HG03045 (cell line): ENCODE measurements around the gene FGF14.
A peak's percentile ranks its signal among the peaks of the same experiment; 100 is the strongest.

ENCODE experiments used
- ATAC-seq: cut with Tn5 transposase; IDR thresholded peaks from one replicate; pipeline ENCODE4 v1.9.1; 2021; ENCODE audit warnings: mild to moderate bottlenecking, moderate library complexity; ENCODE audit not compliant: unreplicated experiment

Gene FGF14

GRCh38 chr13:102369302-102369701 lies 32.5 kb downstream of the FGF14 start:
- no peak for ATAC-seq

GRCh38 chr13:102367836-102368235 lies 34.0 kb downstream of the FGF14 start:
- no peak for ATAC-seq

- ATAC-seq = no peak
These were observed 40.7 kb downstream of the FGF14 start for GRCh38 chr13:102361113-102361512.

GRCh38 chr13:102359264-102359663 lies 42.6 kb downstream of the FGF14 start:
- ATAC-seq = no peak

GRCh38 chr13:102355251-102355650 lies 46.6 kb downstream of the FGF14 start:
- ATAC-seq = no peak

GRCh38 chr13:102354011-102354410 lies 47.8 kb downstream of the FGF14 start:
- ATAC-seq = no peak

GRCh38 chr13:102351521-102351920 lies 50.3 kb downstream of the FGF14 start:
- ATAC-seq = no peak

- ATAC-seq = no peak
These were observed 54.4 kb downstream of the FGF14 start for GRCh38 chr13:102347490-102347889.

GRCh38 chr13:102346769-102347168 lies 55.1 kb downstream of the FGF14 start:
- no peak for ATAC-seq

GRCh38 chr13:102344410-102344809 lies 57.4 kb downstream of the FGF14 start:
- no peak for ATAC-seq

- no peak for ATAC-seq
These were observed 68.3 kb downstream of the FGF14 start for GRCh38 chr13:102333320-102334198.

- peak; percentile 72 for ATAC-seq
These were observed 72.9 kb downstream of the FGF14 start for GRCh38 chr13:102328909-102329308.

- ATAC-seq = no peak
These were observed 74.7 kb downstream of the FGF14 start for GRCh38 chr13:102327119-102327617.

GRCh38 chr13:102326381-102327118 lies 75.3 kb downstream of the FGF14 start:
- no peak for ATAC-seq

- ATAC-seq = no peak
These were observed 76.5 kb downstream of the FGF14 start for GRCh38 chr13:102325321-102325720.

GRCh38 chr13:102323505-102323904 lies 78.3 kb downstream of the FGF14 start:
- no peak for ATAC-seq

GRCh38 chr13:102323012-102323411 lies 78.8 kb downstream of the FGF14 start:
- no peak for ATAC-seq

- no peak for ATAC-seq
These were observed 79.6 kb downstream of the FGF14 start for GRCh38 chr13:102322211-102322610.

- no peak for ATAC-seq
These were observed 83.6 kb downstream of the FGF14 start for GRCh38 chr13:102318233-102318632.

- ATAC-seq = no peak
These were observed 84.3 kb downstream of the FGF14 start for GRCh38 chr13:102317593-102317992.

- no peak for ATAC-seq
These were observed 85.1 kb downstream of the FGF14 start for GRCh38 chr13:102316732-102317131.

GRCh38 chr13:102312841-102313240 lies 89.0 kb downstream of the FGF14 start:
- ATAC-seq = no peak
